ENCODE results near the gene S1PR3. TPM values are rescaled to one million over a fixed set of nuclear protein-coding genes. Genes with fewer than 3 reads are reported as not detected.

The S1PR3 gene
- total and polyA plus RNA-seq, 2 donors (not counting 3 experiments of a cell fraction or from before 2014, with no cell fraction given), result 12.5 to 25.8 TPM

- intact Hi-C loops (cut with micrococcal nuclease) (no loop called here), dilution Hi-C loops (cut with MboI; ENCODE audit: extremely low pct_ligation_motif_present, low sequenced_read_pairs) (no loop called here)
- FAIRE-seq, result no peak
- no peaks in the 10 kb centered on the region for H3K9me1 ChIP-seq (replicated peaks; ENCODE audit: control insufficient read depth, extremely low read depth, insufficient read depth, low read length)
- no peaks in the 10 kb centered on the region for H3K27me3 ChIP-seq (ENCODE audit: control insufficient read depth in 2 of 2, insufficient read depth in 2 of 2, low read length in 2 of 2)
- H3K9ac ChIP-seq (replicated peaks; ENCODE audit: extremely low read depth, insufficient read depth, low read length), result no peak overlapping the region
- CTCF ChIA-PET, result no interaction called here
- no peaks in the 10 kb centered on the region for H4K20me1 ChIP-seq (replicated peaks; ENCODE audit: control insufficient read depth, extremely low read depth, insufficient read depth, low read length)
- H3K79me2 ChIP-seq (ENCODE audit: control insufficient read depth, insufficient read depth, low read length), result no peaks in the 10 kb centered on the region
- POLR2A ChIA-PET, result no interaction called here
- H3K36me3 ChIP-seq (ENCODE audit: control insufficient read depth in 2 of 2, extremely low read depth in 1 of 2, insufficient read depth in 2 of 2, low read length in 2 of 2), result no peaks in the 10 kb centered on the region
- H2AFZ ChIP-seq (ENCODE audit: low read depth, low read length), result no peak overlapping the region
- no peaks in the 10 kb centered on the region for H3K9me3 ChIP-seq (replicated peaks; ENCODE audit: control insufficient read depth, insufficient read depth, low read length)
- no TSS peak for BruUV-seq (replicated peaks)
- no peak for DNase-seq (ENCODE audit: low read depth, low spot score)
- H3K27ac ChIP-seq (ENCODE audit: insufficient read depth, low read depth, low read length), result no peak overlapping the region
- peaks cover 4% of the 10 kb centered on the region for H3K4me1 ChIP-seq (ENCODE audit: control insufficient read depth, extremely low read depth, insufficient read depth, low read length)
- TF ChIP-seq MYC (IDR thresholded peaks at IDR 0.05; ENCODE audit: low read depth, low read length) (no peak), GATA2 (IDR thresholded peaks at IDR 0.05; ENCODE audit: insufficient read depth, insufficient read length, low read depth, low read length) (no peak), FOS (IDR thresholded peaks at IDR 0.05; ENCODE audit: borderline replicate concordance, insufficient read depth, low read length) (no peak), POLR2AphosphoS5 (IDR thresholded peaks at IDR 0.05; ENCODE audit: insufficient read depth, low read depth, low read length) (no peak), JUN (IDR thresholded peaks at IDR 0.05; ENCODE audit: borderline replicate concordance, insufficient read depth, insufficient read length, low read depth) (no peak), EZH2 (IDR thresholded peaks at IDR 0.05; ENCODE audit: borderline replicate concordance, low read depth, low read length, severe bottlenecking) (no peak), MAX (IDR thresholded peaks at IDR 0.05; ENCODE audit: insufficient read depth, insufficient read length) (no peak), CTCF (IDR thresholded peaks at IDR 0.05; ENCODE audit: extremely low read depth in 1 of 2, insufficient read depth in 1 of 2, low read depth in 1 of 2, low read length in 2 of 2) (no peak), POLR2A (IDR thresholded peaks at IDR 0.05; ENCODE audit: low read depth, low read length) (no peak)
- no peak overlapping the region for H3K4me2 ChIP-seq (ENCODE audit: insufficient read depth, low read length)
- H3K4me3 ChIP-seq (replicated peaks in 1 of 3; ENCODE audit: insufficient read depth in 1 of 3, low read depth in 1 of 3, low read length in 3 of 3), result no peak overlapping the region
Measured at GRCh38 chr9:89037346-89037745, 46.1 kb downstream of the S1PR3 start.

Data from endothelial cell of umbilical vein (primary cell).